GM12878 (cell line): ENCODE data around the gene PUS7. TPM values are rescaled to one million over a fixed set of nuclear protein-coding genes. Genes with fewer than 3 reads are reported as not detected.
"Not testable (repeated sequence)": the region's sequence is repeated elsewhere in the genome, so short reads cannot be mapped to it uniquely, and the experiment has no call there.

ENCODE experiments used
- ATAC-seq: fragments of 200-7000 bp; cut with Tn5 transposase; 3 replicates; pipeline ENCODE4 v1.9.1; 2020; ENCODE audit warnings: mild to moderate bottlenecking, moderate library complexity
- BruUV-seq: library from RNA; stranded (reverse); fragments of 400-500 nt; replicated peaks from 2 replicates; lab custom pipeline; 2021; lab: Mats Ljungman, UMichigan
- CTCF ChIA-PET: fragments of 300-600 bp; sonication (Branson Sonifier 250); formaldehyde crosslinking; extraction: SDS; loops from one replicate; lab custom pipeline; 2021; ENCODE audit warnings: inconsistent platforms; lab: Yijun Ruan, JAX
- POLR2A ChIA-PET: fragments of 350-600 bp; formaldehyde crosslinking; extraction: SDS; loops from one replicate; lab custom pipeline; 2021; ENCODE audit warnings: inconsistent platforms; lab: Charles Lee
- RAD21 ChIA-PET: fragments of 300-600 bp; sonication (Branson Sonifier 250); formaldehyde crosslinking; loops from one replicate; lab custom pipeline; 2023; ENCODE audit warnings: antibody characterized with exemption; ENCODE audit not compliant: unreplicated experiment; lab: Charles Lee
- SMC1A ChIA-PET: fragments of 300-600 bp; sonication (Branson Sonifier 250); formaldehyde crosslinking; loops from one replicate; lab custom pipeline; 2023; ENCODE audit not compliant: unreplicated experiment, uncharacterized antibody; lab: Charles Lee
- DNase-seq: peaks from one replicate; pipeline ENCODE4 v3.0.0-alpha.2; 2011; ENCODE audit warnings: low read depth, low spot score
- FAIRE-seq: peaks from 3 replicates; lab custom pipeline; 2011; peaks lifted over from hg19 to GRCh38; lab: Jason Lieb, UNC
- H2AFZ ChIP-seq: 2 replicates; pipeline ENCODE4 v1.6.0; 2011; ENCODE audit warnings: low read depth, low read length, control low read depth; ENCODE audit not compliant: control insufficient read depth
- H3K27ac ChIP-seq: 2 replicates; pipeline ENCODE4 v1.5.1; 2011; ENCODE audit warnings: control low read depth; ENCODE audit not compliant: control insufficient read depth, insufficient read depth
- H3K27me3 ChIP-seq, 2 experiments: replicated peaks in 1 of 2; 2 replicates each; pipeline versions ENCODE4 v1.6.0 to v1.6.1; 2011; ENCODE audit warnings: low read length in 1 of 2; ENCODE audit not compliant: control insufficient read depth in 2 of 2, insufficient read depth in 2 of 2
- H3K36me3 ChIP-seq, 2 experiments: 2 replicates each; pipeline ENCODE4 v1.5.1; 2011; ENCODE audit warnings: low read length in 1 of 2; ENCODE audit not compliant: control insufficient read depth in 2 of 2, insufficient read depth in 2 of 2
- H3K4me1 ChIP-seq: 2 replicates; pipeline ENCODE4 v1.6.1; 2011; ENCODE audit warnings: mild to moderate bottlenecking, low read length, moderate library complexity, mixed read lengths; ENCODE audit not compliant: control insufficient read depth, insufficient read depth
- H3K4me2 ChIP-seq: 2 replicates; pipeline ENCODE4 v1.6.0; 2011; ENCODE audit warnings: control low read depth; ENCODE audit not compliant: control insufficient read depth, insufficient read depth
- H3K4me3 ChIP-seq: fragments of 200-600 bp; sonication (generic); 2 replicates; pipeline ENCODE4 v1.5.1; 2016
- H3K79me2 ChIP-seq: 2 replicates; pipeline ENCODE4 v1.6.0; 2011; ENCODE audit warnings: low read length; ENCODE audit not compliant: control insufficient read depth, insufficient read depth
- H3K9ac ChIP-seq: 2 replicates; pipeline ENCODE4 v1.8.0; 2011; ENCODE audit warnings: low read length, control low read depth, mixed read lengths; ENCODE audit not compliant: control insufficient read depth, insufficient read depth
- H3K9me3 ChIP-seq: replicated peaks from 3 replicates; pipeline ENCODE4 v1.5.1; 2011; ENCODE audit warnings: mild to moderate bottlenecking, low read length; ENCODE audit not compliant: control insufficient read depth, insufficient read depth
- H4K20me1 ChIP-seq: 2 replicates; pipeline ENCODE4 v1.6.0; 2011; ENCODE audit not compliant: control insufficient read depth, insufficient read depth
- IKZF2 ChIP-seq, 2 experiments: fragments of 450-650 bp; IDR thresholded peaks; 2 replicates each; pipeline ENCODE4 v1.6.1; 2017; ENCODE audit warnings: mild to moderate bottlenecking in 2 of 2, moderate library complexity in 2 of 2
- SPI1 ChIP-seq: IDR thresholded peaks from 2 replicates; pipeline ENCODE4 v1.6.1; 2011; ENCODE audit warnings: low read depth, mild to moderate bottlenecking, low read length, moderate library complexity, borderline replicate concordance; ENCODE audit not compliant: insufficient read depth
- USF2 ChIP-seq: IDR thresholded peaks from 2 replicates; pipeline ENCODE4 v1.6.1; 2011; ENCODE audit warnings: low read depth, low read length, improper control_type of control experiment, borderline replicate concordance
- WGBS: methylation state at CpG from one replicate; pipeline ENCODE4 v1.1.6; 2016; ENCODE audit warnings: low lambda C conversion rate; ENCODE audit not compliant: insufficient replicate concordance, insufficient coverage; ENCODE audit errors: missing lambda C conversion rate; 5-methylcytosine and 5-hydroxymethylcytosine counted together
- in situ Hi-C: fragments of 300-500 bp; cut with MboI; formaldehyde crosslinking; loops from 9 replicates; pipeline ENCODE4 v1.14.3; 2018; ENCODE audit warnings: mixed read lengths
- intact Hi-C: fragments of 100-400 bp; cut with micrococcal nuclease; formaldehyde crosslinking; loops from one replicate; pipeline ENCODE4 v1.14.2; 2022; ENCODE audit not compliant: unreplicated experiment
- polyA plus RNA-seq, 11 experiments: library from polyadenylated mRNA; depleted of rRNA in 4 of 11; unstranded in 6 of 11; stranded (reverse) in 5 of 11; fragments of >200 nt; fragmentation: Nextera tagmentation in 4 of 11; fragmentation: Illumina TruSeq in 1 of 11; extraction: Ambion mirVana in 4 of 11; extraction: Trizol in 1 of 11; gene quantifications; 1 replicate in 1 of 11; 2 replicates in 10 of 11; pipeline versions ENCODE4 v1.2.1 to v1.2.3, GENCODE V29; 2011 to 2016; ENCODE audit warnings: inconsistent platforms in 2 of 11, missing spikeins in 2 of 11, low read depth in 1 of 11
- total RNA-seq, 4 experiments: library from RNA; depleted of rRNA in 3 of 4; stranded (reverse); fragments of >200 nt in 3 of 4; fragmentation: Illumina TruSeq in 1 of 4; extraction: Trizol in 1 of 4; gene quantifications; 2 replicates each; pipeline versions ENCODE4 v1.2.1 to v1.2.3, GENCODE V29; 2013 to 2021

The PUS7 gene
- total and polyA plus RNA-seq, 10 of the 15 experiments (the other 5 are each of a cell fraction or from before 2014, with no cell fraction given), result 5.6 to 28.5 (median 22.4) TPM

DNA sequence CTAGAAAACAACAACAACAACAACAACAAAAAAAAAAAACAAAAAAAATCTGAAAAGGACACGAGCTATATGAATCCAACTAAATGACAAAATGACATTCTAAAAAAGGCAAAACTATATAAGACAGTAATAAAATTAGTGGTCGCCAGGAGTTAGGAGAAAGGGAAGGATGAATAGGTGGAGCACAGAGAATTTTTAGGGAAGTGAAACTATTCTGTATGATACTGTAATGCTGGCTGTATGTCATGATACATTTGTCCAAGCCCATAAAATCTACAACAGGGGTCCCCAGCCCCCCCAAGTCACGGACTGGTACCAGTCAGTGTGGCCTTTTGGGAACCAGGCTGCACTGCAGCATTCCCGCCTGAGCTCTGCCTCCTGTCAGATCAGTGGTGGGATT lies 2.8 kb upstream of the PUS7 start:
- TF ChIP-seq USF2 (no peak), SPI1 (peak; percentile 80), IKZF2 (IDR thresholded peaks at IDR 0.05) (peak in 1 of 2 experiments; percentile 26; a peak in 1 of 4 replicates)
- Histone ChIP-seq H4K20me1 (no peaks in the 10 kb centered on the region), H3K27ac (no peak overlapping the region), H2AFZ (no peak overlapping the region), H3K36me3 (no peaks in the 10 kb centered on the region), H3K27me3 (no peaks in the 10 kb centered on the region; a peak in 1 of 4 replicates), H3K4me1 (peaks cover 7% of the 10 kb centered on the region; the same call in 1 of the 2 replicates), H3K79me2 (peaks cover 13% of the 10 kb centered on the region), H3K9me3 (no peaks in the 10 kb centered on the region), H3K9ac (no peak overlapping the region), H3K4me2 (no peak overlapping the region), H3K4me3 (no peak overlapping the region)
- FAIRE-seq, result no peak
- POLR2A ChIA-PET, result interaction anchor here (0.6 to 1.2 kb wide), 2 partner anchors 41 to 513 kb away, joined by 3 to 4 read pairs; no protein-coding TSS in a partner anchor
- in situ Hi-C loops, result no loop called here
- ATAC-seq, result no peak
- 28% methylated on average over 4 of the region's 4 CpGs for WGBS
- no TSS peak for BruUV-seq
- DNase-seq, result no peak
- RAD21 ChIA-PET, result no interaction called here
- CTCF ChIA-PET, result no interaction called here
- intact Hi-C loops, result loop anchor here (10.0 kb wide), 1 partner anchor 870 kb away; no protein-coding TSS in a partner anchor
- SMC1A ChIA-PET, result no interaction called here

- H3K36me3 ChIP-seq, H3K9ac ChIP-seq, BruUV-seq, H3K27me3 ChIP-seq, FAIRE-seq, ATAC-seq, H3K9me3 ChIP-seq, RAD21 ChIA-PET, H4K20me1 ChIP-seq, CTCF ChIA-PET, H2AFZ ChIP-seq, H3K27ac ChIP-seq, H3K4me3 ChIP-seq, H3K4me2 ChIP-seq, H3K4me1 ChIP-seq, in situ Hi-C loops, DNase-seq: not testable (repeated sequence)
- 93% methylated on average over 11 of the region's 11 CpGs for WGBS
- intact Hi-C loops, result loop anchor here (10.0 kb wide), 1 partner anchor 870 kb away; no protein-coding TSS in a partner anchor
- H3K79me2 ChIP-seq, result peaks cover 17% of the 10 kb centered on the region
- ChIA-PET SMC1A (interaction anchor here (2.1 kb wide), 1 partner anchor 7 kb away, joined by 9 read pairs; the partner anchor contains the start of gene RINT1), POLR2A (interaction anchor here (0.6 to 2.7 kb wide), 3 partner anchors 7 to 512 kb away, joined by 3 to 8 read pairs (median 4); partner anchors contain the start of gene RINT1)
These were observed 2.4 kb upstream of the PUS7 start for GRCh38 chr7:105524423-105524822.
